ENCODE results near the gene TTC7B.
A peak's percentile ranks its signal among the peaks of the same experiment; 100 is the strongest.

DNA sequence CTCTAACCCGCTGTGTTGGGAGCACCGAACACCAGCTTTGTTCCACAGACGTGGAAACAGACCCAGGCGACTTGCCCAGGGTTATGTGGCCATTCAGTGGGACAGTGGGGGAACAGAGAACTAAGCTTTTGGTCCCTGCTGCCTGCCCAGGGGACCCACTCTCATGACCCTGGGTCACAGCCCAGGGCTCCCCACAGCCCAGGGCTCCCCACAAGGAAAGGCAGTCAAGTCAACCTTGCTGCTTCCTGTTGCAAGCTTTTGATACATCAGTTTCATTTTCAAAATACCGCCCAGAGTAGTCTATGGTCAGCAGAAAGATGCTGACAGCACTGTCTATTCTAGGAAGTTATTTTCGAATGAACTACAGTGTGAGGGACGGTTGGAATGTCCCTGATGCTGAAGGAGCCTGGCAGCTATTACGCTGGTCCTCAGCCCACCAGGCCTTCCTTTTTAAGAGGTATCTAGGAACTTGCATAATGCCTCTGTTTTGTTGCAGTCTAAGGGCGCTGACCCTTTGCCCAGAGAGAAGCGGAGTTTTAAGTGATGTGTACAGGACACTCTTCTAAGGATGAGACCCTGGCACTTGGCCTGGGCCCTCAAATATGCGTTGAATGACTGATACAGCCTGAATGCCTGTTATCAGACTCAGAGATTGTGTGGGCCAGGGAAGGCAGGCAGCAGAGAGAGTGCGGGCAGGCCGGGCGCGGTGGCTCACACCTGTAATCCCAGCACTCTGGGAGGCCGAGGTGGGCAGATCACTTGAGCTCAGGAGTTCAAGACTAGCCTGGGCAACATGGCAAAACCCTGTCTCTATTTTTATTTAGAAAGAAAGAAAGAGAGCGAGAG lies 12.6 kb upstream of the TTC7B start:
- TF ChIP-seq TAF1 (IDR thresholded peaks at IDR 0.05; ENCODE audit: borderline replicate concordance, low read depth, low read length) (peak; percentile 13; the same call in 1 of the 2 replicates), POLR2AphosphoS5 (IDR thresholded peaks at IDR 0.05; ENCODE audit: low read depth, low read length) (no peak)
